HepG2 (cell line): ENCODE measurements around the gene GMPPA. TPM values are rescaled to one million over a fixed set of nuclear protein-coding genes. Genes with fewer than 3 reads are reported as not detected.

Source experiments
- EP300 ChIP-seq, 3 experiments: sonication (generic) in 1 of 3; formaldehyde crosslinking in 1 of 3; IDR thresholded peaks; 2 replicates each; pipeline versions ENCODE4 v1.5.1 to v1.6.1; 2011 to 2020; ENCODE audit warnings: low read depth in 2 of 3, low read length in 2 of 3, borderline replicate concordance in 1 of 3, improper control_type of control experiment in 1 of 3, mild to moderate bottlenecking in 1 of 3, missing genetic modification reagents in 1 of 3, moderate library complexity in 1 of 3
- KLF11 ChIP-seq: IDR thresholded peaks from 2 replicates; pipeline ENCODE4 v1.6.1; 2016; ENCODE audit warnings: missing compliant biosample characterization
- MAF1 ChIP-seq: sonication (generic); formaldehyde crosslinking; IDR thresholded peaks from 2 replicates; pipeline ENCODE4 v1.5.0; 2020; ENCODE audit warnings: missing genetic modification reagents, borderline replicate concordance
- POLR2AphosphoS5 ChIP-seq: IDR thresholded peaks from 2 replicates; pipeline ENCODE4 v1.6.1; 2012; ENCODE audit warnings: low read depth, low read length
- RAD21 ChIP-seq: fragments of 450-650 bp; formaldehyde crosslinking; IDR thresholded peaks from 2 replicates; pipeline ENCODE4 v1.5.0; 2020; ENCODE audit warnings: mild to moderate bottlenecking
- RXRA ChIP-seq: sonication (generic); formaldehyde crosslinking; IDR thresholded peaks from 2 replicates; pipeline ENCODE4 v1.5.1; 2020; ENCODE audit warnings: missing genetic modification reagents
- ZNF607 ChIP-seq: sonication (generic); formaldehyde crosslinking; IDR thresholded peaks from 2 replicates; pipeline ENCODE4 v1.5.1; 2020; ENCODE audit warnings: missing genetic modification reagents, mild to moderate bottlenecking, borderline replicate concordance
- ZNF878 ChIP-seq: sonication (generic); formaldehyde crosslinking; IDR thresholded peaks from 2 replicates; pipeline ENCODE4 v1.8.1; 2023; ENCODE audit warnings: mild to moderate bottlenecking, missing genetic modification reagents, moderate library complexity
- polyA plus RNA-seq, 8 experiments: library from polyadenylated mRNA; depleted of rRNA in 3 of 8; stranded (reverse) in 7 of 8; unstranded in 1 of 8; fragments of >200 nt; fragmentation: Illumina TruSeq in 4 of 8; extraction: Trizol in 4 of 8; gene quantifications; 2 replicates each; pipeline versions ENCODE4 v1.2.1 to v1.2.3, GENCODE V29; 2011 to 2016; ENCODE audit warnings: low read depth in 4 of 8, missing spikeins in 1 of 8, mixed read lengths in 1 of 8; ENCODE audit not compliant: insufficient read depth in 1 of 8
- total RNA-seq, 5 experiments: library from RNA; depleted of rRNA; stranded (reverse); fragments of >200 nt; fragmentation: Illumina TruSeq; extraction: Trizol; gene quantifications; 2 replicates each; pipeline ENCODE4 v1.2.3, GENCODE V29; 2016; ENCODE audit warnings: low read depth in 1 of 5
- TF ChIP-seq, protein P1 (sequence below): sonication (generic); formaldehyde crosslinking; IDR thresholded peaks from 2 replicates; pipeline ENCODE4 v1.4.0; 2020; ENCODE audit warnings: low read depth, mild to moderate bottlenecking, missing genetic modification reagents
- TF ChIP-seq, protein P2 (sequence below): IDR thresholded peaks from 2 replicates; pipeline ENCODE4 v1.6.1; 2018; ENCODE audit warnings: missing genetic modification reagents, mild to moderate bottlenecking, missing compliant biosample characterization
- TF ChIP-seq, protein P3 (sequence below): sonication (generic); formaldehyde crosslinking; IDR thresholded peaks from 2 replicates; pipeline ENCODE4 v1.8.1; 2023; ENCODE audit warnings: missing genetic modification reagents, mild to moderate bottlenecking, borderline replicate concordance
- TF ChIP-seq, protein P4 (sequence below): sonication (generic); formaldehyde crosslinking; IDR thresholded peaks from 2 replicates; pipeline ENCODE4 v1.4.0; 2020; ENCODE audit warnings: low read depth, mild to moderate bottlenecking, missing genetic modification reagents
- TF ChIP-seq, protein P5 (sequence below), 2 experiments: sonication (generic) in 1 of 2; formaldehyde crosslinking in 1 of 2; IDR thresholded peaks; 2 replicates each; pipeline versions ENCODE4 v1.6.1 to v1.9.0; 2014 to 2022; ENCODE audit warnings: antibody characterized with exemption in 1 of 2, borderline replicate concordance in 1 of 2, inconsistent platforms in 1 of 2, low read depth in 1 of 2, missing genetic modification reagents in 1 of 2
- TF ChIP-seq, protein P6 (sequence below): sonication (generic); formaldehyde crosslinking; IDR thresholded peaks from 2 replicates; pipeline ENCODE4 v1.4.0; 2020; ENCODE audit warnings: mild to moderate bottlenecking, missing genetic modification reagents
- TF ChIP-seq, protein P7 (sequence below): sonication (generic); formaldehyde crosslinking; conservative IDR thresholded peaks from 2 replicates; pipeline ENCODE4 v1.4.0; 2020; ENCODE audit warnings: missing genetic modification reagents

Gene GMPPA
- total and polyA plus RNA-seq, 2 of the 13 experiments (the other 11 are each of a cell fraction or from before 2014, with no cell fraction given): 81.1 to 106 TPM

DNA sequence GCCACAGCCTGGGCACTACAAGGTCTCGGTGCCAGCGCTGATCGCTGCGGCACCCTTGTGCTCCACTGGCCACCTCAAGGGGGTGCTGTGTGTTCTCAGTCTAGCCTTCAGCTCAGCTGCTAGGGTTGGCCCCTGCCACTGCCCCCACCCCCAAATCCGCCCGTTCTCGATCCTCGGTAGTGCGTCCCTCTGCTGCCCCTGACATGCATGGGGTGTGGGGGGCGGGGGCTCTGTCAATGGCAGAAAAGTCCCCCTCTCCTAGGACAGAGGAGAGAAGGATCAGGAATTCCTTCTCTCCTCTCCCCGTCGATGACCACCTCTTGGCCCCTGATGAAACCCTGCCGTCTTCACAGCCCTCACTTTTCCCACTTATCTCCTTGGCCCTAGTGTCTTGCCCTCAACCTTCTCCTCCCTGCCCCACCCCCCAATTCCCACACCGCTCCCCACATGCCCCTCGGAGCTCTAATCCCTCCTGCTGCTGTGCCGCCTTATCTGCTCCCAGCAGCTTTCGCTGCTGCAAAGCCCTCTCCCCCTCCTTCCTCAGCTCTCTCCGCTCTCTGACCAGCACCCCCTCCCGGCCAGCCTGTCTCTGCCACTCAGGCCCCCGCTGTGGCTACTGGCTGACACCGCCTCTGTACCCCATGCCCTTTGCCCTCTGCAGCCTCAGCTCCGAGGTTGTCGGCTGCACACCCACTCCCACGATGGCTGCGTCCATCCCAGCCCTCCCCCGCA is 11.3 kb downstream of the GMPPA start (continued):
- TF ChIP-seq, protein P1, sequence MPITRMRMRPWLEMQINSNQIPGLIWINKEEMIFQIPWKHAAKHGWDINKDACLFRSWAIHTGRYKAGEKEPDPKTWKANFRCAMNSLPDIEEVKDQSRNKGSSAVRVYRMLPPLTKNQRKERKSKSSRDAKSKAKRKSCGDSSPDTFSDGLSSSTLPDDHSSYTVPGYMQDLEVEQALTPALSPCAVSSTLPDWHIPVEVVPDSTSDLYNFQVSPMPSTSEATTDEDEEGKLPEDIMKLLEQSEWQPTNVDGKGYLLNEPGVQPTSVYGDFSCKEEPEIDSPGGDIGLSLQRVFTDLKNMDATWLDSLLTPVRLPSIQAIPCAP (CRISPR knock-in tag): no peak
- TF ChIP-seq MAF1: no peak
- TF ChIP-seq RAD21: peak; percentile 14; the same call in 1 of the 2 replicates
- no peak for TF ChIP-seq ZNF878 (CRISPR knock-in tag)
- TF ChIP-seq, protein P2, sequence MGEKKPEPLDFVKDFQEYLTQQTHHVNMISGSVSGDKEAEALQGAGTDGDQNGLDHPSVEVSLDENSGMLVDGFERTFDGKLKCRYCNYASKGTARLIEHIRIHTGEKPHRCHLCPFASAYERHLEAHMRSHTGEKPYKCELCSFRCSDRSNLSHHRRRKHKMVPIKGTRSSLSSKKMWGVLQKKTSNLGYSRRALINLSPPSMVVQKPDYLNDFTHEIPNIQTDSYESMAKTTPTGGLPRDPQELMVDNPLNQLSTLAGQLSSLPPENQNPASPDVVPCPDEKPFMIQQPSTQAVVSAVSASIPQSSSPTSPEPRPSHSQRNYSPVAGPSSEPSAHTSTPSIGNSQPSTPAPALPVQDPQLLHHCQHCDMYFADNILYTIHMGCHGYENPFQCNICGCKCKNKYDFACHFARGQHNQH: peak; percentile 25; the same call in 1 of the 2 replicates
- TF ChIP-seq, protein P3, sequence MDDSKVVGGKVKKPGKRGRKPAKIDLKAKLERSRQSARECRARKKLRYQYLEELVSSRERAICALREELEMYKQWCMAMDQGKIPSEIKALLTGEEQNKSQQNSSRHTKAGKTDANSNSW (CRISPR knock-in tag): no peak
- TF ChIP-seq, protein P4, sequence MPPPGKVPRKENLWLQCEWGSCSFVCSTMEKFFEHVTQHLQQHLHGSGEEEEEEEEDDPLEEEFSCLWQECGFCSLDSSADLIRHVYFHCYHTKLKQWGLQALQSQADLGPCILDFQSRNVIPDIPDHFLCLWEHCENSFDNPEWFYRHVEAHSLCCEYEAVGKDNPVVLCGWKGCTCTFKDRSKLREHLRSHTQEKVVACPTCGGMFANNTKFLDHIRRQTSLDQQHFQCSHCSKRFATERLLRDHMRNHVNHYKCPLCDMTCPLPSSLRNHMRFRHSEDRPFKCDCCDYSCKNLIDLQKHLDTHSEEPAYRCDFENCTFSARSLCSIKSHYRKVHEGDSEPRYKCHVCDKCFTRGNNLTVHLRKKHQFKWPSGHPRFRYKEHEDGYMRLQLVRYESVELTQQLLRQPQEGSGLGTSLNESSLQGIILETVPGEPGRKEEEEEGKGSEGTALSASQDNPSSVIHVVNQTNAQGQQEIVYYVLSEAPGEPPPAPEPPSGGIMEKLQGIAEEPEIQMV (CRISPR knock-in tag): no peak
- TF ChIP-seq, protein P5, sequence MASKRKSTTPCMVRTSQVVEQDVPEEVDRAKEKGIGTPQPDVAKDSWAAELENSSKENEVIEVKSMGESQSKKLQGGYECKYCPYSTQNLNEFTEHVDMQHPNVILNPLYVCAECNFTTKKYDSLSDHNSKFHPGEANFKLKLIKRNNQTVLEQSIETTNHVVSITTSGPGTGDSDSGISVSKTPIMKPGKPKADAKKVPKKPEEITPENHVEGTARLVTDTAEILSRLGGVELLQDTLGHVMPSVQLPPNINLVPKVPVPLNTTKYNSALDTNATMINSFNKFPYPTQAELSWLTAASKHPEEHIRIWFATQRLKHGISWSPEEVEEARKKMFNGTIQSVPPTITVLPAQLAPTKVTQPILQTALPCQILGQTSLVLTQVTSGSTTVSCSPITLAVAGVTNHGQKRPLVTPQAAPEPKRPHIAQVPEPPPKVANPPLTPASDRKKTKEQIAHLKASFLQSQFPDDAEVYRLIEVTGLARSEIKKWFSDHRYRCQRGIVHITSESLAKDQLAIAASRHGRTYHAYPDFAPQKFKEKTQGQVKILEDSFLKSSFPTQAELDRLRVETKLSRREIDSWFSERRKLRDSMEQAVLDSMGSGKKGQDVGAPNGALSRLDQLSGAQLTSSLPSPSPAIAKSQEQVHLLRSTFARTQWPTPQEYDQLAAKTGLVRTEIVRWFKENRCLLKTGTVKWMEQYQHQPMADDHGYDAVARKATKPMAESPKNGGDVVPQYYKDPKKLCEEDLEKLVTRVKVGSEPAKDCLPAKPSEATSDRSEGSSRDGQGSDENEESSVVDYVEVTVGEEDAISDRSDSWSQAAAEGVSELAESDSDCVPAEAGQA (IDR thresholded peaks at IDR 0.05; ENCODE audit: low read depth): no peak
- TF ChIP-seq, protein P5 (CRISPR knock-in tag; IDR thresholded peaks at IDR 0.05; ENCODE audit: borderline replicate concordance): no peak
- TF ChIP-seq ZNF607 (CRISPR knock-in tag): no peak
- TF ChIP-seq, protein P6, sequence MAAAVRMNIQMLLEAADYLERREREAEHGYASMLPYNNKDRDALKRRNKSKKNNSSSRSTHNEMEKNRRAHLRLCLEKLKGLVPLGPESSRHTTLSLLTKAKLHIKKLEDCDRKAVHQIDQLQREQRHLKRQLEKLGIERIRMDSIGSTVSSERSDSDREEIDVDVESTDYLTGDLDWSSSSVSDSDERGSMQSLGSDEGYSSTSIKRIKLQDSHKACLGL (CRISPR knock-in tag): no peak
- no peak for TF ChIP-seq POLR2AphosphoS5
- TF ChIP-seq, protein P7, sequence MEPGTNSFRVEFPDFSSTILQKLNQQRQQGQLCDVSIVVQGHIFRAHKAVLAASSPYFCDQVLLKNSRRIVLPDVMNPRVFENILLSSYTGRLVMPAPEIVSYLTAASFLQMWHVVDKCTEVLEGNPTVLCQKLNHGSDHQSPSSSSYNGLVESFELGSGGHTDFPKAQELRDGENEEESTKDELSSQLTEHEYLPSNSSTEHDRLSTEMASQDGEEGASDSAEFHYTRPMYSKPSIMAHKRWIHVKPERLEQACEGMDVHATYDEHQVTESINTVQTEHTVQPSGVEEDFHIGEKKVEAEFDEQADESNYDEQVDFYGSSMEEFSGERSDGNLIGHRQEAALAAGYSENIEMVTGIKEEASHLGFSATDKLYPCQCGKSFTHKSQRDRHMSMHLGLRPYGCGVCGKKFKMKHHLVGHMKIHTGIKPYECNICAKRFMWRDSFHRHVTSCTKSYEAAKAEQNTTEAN (CRISPR knock-in tag): no peak
- no peak for TF ChIP-seq RXRA (CRISPR knock-in tag)
- 0 out of 4 replicates have a peak, but pooled peaks of 1 of the 2 experiments have one; percentile 8 for TF ChIP-seq EP300 (IDR thresholded peaks at IDR 0.05; ENCODE audit: low read depth in 2 of 2, low read length in 2 of 2)
- no peak for TF ChIP-seq EP300 (CRISPR knock-in tag; IDR thresholded peaks at IDR 0.05; ENCODE audit: borderline replicate concordance)
- no peak for TF ChIP-seq KLF11
